UCSD-AML1 (cell line): ENCODE measurements around the gene PKIB.

Experiments used
- DNase-seq: peaks from one replicate; lab custom pipeline; 2025; ENCODE audit not compliant: unreplicated experiment; lab: John Stamatoyannopoulos, UW

Gene PKIB

GRCh38 chr6:122704066-122704465 lies 93.9 kb downstream of the PKIB start:
- no peak for DNase-seq

DNA sequence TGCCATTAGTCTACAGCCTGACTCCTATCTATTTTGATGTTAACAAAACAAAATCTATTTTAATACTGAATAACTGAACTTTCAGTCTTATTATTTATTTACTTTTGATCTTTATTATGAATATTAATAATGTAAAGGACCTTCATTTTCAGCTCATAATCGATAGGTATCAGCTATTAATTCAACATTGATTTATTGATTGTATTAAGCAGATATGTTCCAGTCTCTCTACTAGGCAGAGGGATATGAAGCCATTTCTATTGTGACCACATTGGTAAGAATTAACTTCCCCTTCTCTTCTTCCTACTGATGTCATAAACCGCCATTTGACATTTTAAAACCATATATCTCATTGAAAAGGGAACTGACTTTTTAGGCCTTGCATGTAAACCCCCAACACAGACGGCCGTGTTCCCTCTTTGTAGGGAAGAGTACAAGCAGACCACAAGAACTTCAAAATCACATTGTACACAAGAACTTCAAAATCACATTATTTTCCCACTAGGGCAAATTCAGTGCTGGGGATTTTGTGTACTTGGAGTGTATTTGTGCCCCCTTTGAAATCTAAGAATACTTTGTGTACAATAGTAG lies 99.8 kb downstream of the PKIB start:
- DNase-seq = peak; percentile 52

- DNase-seq = no peak
Measured at GRCh38 chr6:122710908-122711635, 100.9 kb downstream of the PKIB start.

GRCh38 chr6:122712093-122712447 lies 101.9 kb downstream of the PKIB start:
- DNase-seq = no peak

DNA sequence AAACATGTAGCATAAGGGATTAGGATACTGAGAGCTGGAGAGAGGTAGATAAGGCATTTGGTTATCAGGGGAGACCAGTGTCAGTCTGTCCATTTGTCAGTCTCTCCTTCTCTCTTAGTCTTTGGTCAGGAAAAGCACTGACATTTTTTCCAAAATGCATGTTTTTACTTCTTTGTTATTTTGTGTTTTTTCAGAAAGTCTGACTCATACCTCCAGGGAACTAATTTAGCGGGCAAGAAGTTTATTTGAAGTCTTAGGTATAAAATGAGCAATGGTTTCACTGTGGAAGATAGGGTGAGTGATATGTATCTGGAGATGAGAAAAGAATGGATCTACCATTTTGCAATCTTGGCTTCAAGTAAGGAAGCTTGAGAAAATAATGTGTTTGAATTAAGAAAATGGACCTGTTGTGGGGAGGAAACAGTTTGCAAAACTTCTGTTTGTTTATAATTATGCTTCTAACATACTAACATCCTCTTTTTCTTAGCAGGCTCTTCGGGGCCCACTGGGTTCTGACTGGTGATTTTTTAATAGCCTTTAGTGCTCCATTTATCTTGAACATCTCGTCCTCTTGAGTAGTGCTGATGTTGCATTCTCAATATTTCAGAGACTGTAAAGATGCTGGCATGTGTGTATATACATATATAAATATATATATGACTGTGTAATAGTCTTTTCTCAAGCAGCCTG lies 102.4 kb downstream of the PKIB start:
- no peak for DNase-seq

DNA sequence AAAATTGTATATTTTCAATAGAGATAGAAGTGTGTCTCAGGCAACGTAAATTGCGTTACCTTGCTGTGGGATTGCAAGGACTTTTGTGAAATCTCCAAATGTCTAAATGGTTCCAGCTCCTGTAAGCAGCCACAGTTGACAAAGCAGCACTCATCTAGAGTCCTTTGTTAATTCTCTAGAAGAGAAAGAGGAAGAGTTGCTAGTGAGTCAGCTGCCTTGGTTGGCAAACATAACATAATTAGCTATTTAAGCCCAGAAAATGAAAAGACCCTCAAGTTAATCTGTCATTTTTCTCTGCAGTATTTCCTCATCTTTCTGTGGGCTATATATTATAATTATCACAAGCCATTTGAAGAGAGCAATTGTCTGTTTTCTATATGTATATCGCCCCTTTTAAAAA lies 102.9 kb downstream of the PKIB start:
- no peak for DNase-seq

DNA sequence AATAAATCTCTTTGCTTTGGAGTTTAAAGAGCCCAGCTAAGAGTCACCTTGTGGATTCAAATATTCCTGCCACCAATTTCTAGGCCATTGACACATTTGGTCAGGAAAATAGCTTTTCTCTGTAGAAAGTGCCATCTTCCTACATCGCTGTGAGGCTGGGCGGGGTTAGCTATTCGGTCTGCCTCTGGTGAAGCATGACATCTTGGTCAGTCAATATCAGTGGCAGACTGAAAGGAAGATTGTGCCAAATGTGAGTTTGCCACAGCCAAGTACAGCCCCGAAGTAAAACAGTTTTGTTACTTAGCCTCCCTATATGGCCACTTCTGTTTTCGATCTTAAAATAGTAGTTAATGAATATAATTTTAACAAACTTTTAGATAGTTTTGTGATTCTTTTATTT lies 103.9 kb downstream of the PKIB start:
- DNase-seq = no peak

DNA sequence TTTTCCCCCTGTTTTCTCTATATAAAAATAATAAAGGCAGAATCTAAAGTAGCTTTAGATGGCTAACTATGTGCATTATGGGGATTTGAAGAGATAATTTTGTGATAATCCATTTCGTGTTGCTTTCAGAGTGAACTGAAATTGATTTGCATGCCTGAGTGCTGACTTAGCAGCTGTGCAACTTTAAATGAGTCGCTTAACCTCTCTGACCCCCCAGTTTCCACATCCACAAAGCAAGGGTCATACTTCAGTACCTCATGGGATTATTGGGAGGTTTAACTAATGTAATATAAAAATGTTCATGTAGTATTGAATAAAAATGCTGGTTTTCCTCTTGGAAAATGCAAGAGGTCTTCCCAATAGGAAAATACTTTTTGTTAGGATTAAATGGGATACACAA lies 105.5 kb downstream of the PKIB start:
- DNase-seq = no peak

GRCh38 chr6:122717350-122717749 lies 107.1 kb downstream of the PKIB start:
- peak; percentile 20 for DNase-seq

GRCh38 chr6:122718616-122719015 lies 108.4 kb downstream of the PKIB start:
- DNase-seq = no peak

DNA sequence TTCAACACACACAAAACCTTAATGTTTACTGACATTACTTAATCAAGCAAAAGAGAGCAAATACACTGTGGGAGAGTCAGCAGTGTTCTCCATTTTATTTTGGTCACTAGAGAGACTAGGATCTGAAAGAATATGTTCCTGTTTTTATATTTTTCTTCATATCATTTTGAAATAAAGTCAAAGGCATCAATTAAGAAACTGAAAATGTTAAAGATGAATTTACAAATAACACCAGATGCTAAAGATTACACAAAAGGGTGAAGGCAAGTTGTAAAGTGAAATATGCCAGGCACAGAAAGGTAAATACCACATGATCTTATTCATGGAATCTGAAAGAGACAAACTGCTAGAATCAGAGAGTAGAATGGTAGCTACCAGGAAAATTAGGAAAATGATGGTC lies 109.0 kb downstream of the PKIB start:
- no peak for DNase-seq

DNA sequence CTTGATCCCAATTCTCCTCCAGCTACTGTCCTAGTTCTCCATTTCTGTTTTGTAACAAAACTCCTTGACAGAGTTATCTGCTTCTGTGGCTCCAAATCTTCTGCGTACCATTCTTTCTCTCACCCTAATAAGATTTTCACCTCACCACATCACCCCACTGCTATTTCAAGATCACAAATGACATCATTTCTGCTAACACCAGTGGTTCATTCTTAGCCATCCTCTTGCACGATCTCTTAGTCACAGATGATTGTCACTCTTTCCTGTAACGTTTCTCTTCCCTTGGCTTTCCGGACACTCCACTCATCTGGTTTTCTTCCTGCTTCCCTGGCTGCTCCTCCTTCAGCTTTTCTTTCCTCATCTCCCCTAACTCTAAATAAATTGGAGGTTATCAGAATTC lies 112.5 kb downstream of the PKIB start:
- no peak for DNase-seq

DNA sequence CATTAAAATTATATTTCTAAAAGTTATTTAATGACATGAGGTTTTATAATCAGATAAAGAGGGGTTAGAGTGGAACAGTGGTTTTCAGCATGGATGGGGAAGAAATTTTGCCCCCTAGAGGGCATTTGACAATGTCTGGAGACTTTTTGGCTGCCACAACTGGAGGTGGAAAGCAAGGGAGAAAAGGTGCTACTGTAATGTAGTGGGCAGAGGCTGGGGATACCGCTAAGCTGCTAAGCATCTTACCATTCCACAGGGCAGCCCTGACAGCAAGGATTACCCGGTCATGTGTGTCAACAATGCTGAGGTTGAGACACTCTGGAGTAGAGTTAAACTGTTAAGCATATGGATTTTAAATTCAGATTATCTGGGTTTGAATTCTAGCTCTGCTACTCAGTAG lies 116.4 kb downstream of the PKIB start:
- peak; percentile 16 for DNase-seq

GRCh38 chr6:122727244-122727643 lies 117.0 kb downstream of the PKIB start:
- no peak for DNase-seq

DNA sequence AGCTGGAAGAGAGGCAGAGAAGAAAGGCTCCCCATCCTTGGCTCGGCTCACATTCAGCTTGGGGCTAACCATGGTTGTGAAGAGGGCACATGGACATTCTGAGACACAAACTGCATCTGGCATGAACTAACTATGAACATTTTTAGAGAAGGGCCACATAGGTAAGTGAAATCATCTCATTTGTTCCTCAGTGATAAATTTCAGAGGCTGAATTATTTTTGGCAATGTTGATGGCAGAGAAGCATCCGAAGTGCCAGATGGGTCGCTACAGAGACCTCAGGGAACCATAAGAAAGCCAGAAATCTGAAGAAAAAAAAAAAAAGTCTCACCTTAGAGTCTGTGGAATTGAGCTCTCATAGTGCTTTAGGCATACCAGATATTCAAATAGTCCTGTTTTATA lies 120.1 kb downstream of the PKIB start:
- DNase-seq = no peak

- DNase-seq = no peak
Measured at GRCh38 chr6:122730775-122731386, 120.7 kb downstream of the PKIB start.

- DNase-seq = no peak
Measured at GRCh38 chr6:122733259-122733658, 123.1 kb downstream of the PKIB start.

- no peak for DNase-seq
Measured at GRCh38 chr6:122734529-122735395, 124.6 kb downstream of the PKIB start.

GRCh38 chr6:122735582-122735981 lies 125.4 kb downstream of the PKIB start:
- no peak for DNase-seq

- DNase-seq = no peak
Measured at GRCh38 chr6:122736163-122736562, 126.0 kb downstream of the PKIB start.

DNA sequence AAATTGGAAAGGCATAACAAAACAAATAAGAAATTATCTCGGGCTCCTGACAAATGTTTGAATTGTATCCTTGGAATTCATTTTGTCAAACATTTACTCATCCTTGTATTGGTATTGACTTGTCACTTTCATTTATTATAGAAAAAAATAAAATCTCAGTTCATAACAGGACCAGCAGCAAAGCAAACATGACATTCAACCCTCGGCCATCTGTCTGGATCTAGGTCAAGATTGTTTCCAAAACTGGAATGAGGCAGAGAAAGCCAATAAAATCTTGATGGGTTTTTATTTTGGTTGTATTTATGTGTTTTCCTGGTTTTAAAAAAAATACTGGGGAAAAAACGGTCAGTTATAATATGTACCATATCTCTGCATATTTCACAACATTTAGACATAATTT lies 126.4 kb downstream of the PKIB start:
- DNase-seq = no peak
